Neural crest cell (in vitro differentiated cells): Measurements from ENCODE around the gene FHL2. TPM values are rescaled to one million over a fixed set of nuclear protein-coding genes. Genes with fewer than 3 reads are reported as not detected.
A peak's percentile ranks its signal among the peaks of the same experiment; 100 is the strongest.

Source experiments
- DNase-seq: peaks from one replicate; pipeline ENCODE4 v3.0.0; 2021; ENCODE audit warnings: low read depth, mixed read lengths, low spot score
- H3K27ac Mint-ChIP-seq: one replicate; pipeline ENCODE4 v1.8.0; 2021; ENCODE audit warnings: mild to moderate bottlenecking, mixed read lengths; ENCODE audit not compliant: unreplicated experiment
- H3K27me3 Mint-ChIP-seq: 2 replicates; pipeline ENCODE4 v1.8.0; 2021; ENCODE audit warnings: low read depth, mild to moderate bottlenecking, mixed read lengths
- H3K36me3 Mint-ChIP-seq: 2 replicates; pipeline ENCODE4 v1.8.0; 2021; ENCODE audit warnings: low read depth, mild to moderate bottlenecking, mixed read lengths
- H3K4me1 Mint-ChIP-seq: 2 replicates; pipeline ENCODE4 v1.8.0; 2021; ENCODE audit warnings: mixed read lengths
- H3K4me3 Mint-ChIP-seq: one replicate; pipeline ENCODE4 v1.8.0; 2021; ENCODE audit warnings: mild to moderate bottlenecking, mixed read lengths
- H3K9me3 Mint-ChIP-seq: 2 replicates; pipeline ENCODE4 v1.8.0; 2021; ENCODE audit warnings: mixed read lengths
- CTCF ChIP-seq: fragments of 200-600 bp; sonication (generic); conservative IDR thresholded peaks from 2 replicates; pipeline ENCODE4 v1.5.0; 2021; ENCODE audit warnings: antibody characterized with exemption, mild to moderate bottlenecking
- total RNA-seq: library from RNA; stranded (reverse); gene quantifications from 2 replicates; pipeline ENCODE4 v1.2.1, GENCODE V29; 2021

The FHL2 gene
- total RNA-seq, 1 donor from 2014 or later = 4.8 TPM

GRCh38 chr2:105385731-105386540, 12.9 kb downstream of the FHL2 start:
- H3K4me1 Mint-ChIP-seq = no peaks in the 10 kb centered on the region
- no peak overlapping the region for H3K4me3 Mint-ChIP-seq
- no peaks in the 10 kb centered on the region for H3K36me3 Mint-ChIP-seq
- no peaks in the 10 kb centered on the region for H3K9me3 Mint-ChIP-seq
- TF ChIP-seq CTCF = no peak
- no peak for DNase-seq
- no peak overlapping the region for H3K27ac Mint-ChIP-seq
- H3K27me3 Mint-ChIP-seq = no peaks in the 10 kb centered on the region

GRCh38 chr2:105384861-105385260, 14.0 kb downstream of the FHL2 start:
- no peak overlapping the region for H3K4me3 Mint-ChIP-seq
- H3K36me3 Mint-ChIP-seq = no peaks in the 10 kb centered on the region
- no peaks in the 10 kb centered on the region for H3K9me3 Mint-ChIP-seq
- H3K4me1 Mint-ChIP-seq = no peaks in the 10 kb centered on the region
- H3K27ac Mint-ChIP-seq = peak overlapping the region; percentile 40
- TF ChIP-seq CTCF = no peak
- DNase-seq = no peak
- H3K27me3 Mint-ChIP-seq = no peaks in the 10 kb centered on the region

GRCh38 chr2:105384216-105384615, 14.6 kb downstream of the FHL2 start:
- Mint-ChIP-seq H3K36me3 (no peaks in the 10 kb centered on the region), H3K27me3 (no peaks in the 10 kb centered on the region), H3K27ac (no peak overlapping the region), H3K4me1 (no peaks in the 10 kb centered on the region), H3K4me3 (no peak overlapping the region), H3K9me3 (no peaks in the 10 kb centered on the region)
- TF ChIP-seq CTCF = no peak
- no peak for DNase-seq

- DNase-seq = no peak
- Mint-ChIP-seq H3K27me3 (no peaks in the 10 kb centered on the region), H3K36me3 (no peaks in the 10 kb centered on the region), H3K27ac (no peak overlapping the region), H3K4me3 (no peak overlapping the region), H3K4me1 (no peaks in the 10 kb centered on the region), H3K9me3 (no peaks in the 10 kb centered on the region)
- TF ChIP-seq CTCF = no peak
These were observed 15.3 kb downstream of the FHL2 start for GRCh38 chr2:105383432-105384166.

GRCh38 chr2:105382177-105382576, 16.7 kb downstream of the FHL2 start:
- Mint-ChIP-seq H3K9me3 (no peaks in the 10 kb centered on the region), H3K4me1 (no peaks in the 10 kb centered on the region), H3K4me3 (no peak overlapping the region), H3K36me3 (no peaks in the 10 kb centered on the region), H3K27ac (no peak overlapping the region), H3K27me3 (no peaks in the 10 kb centered on the region)
- TF ChIP-seq CTCF = no peak
- DNase-seq = no peak
